Measurements from ENCODE around the gene NUP62. TPM values are rescaled to one million over a fixed set of nuclear protein-coding genes. Genes with fewer than 3 reads are reported as not detected.

NUP62 gene
- total and polyA plus RNA-seq, 2 experiments from 2014 or later, result 35.1 to 38.5 TPM

DNA sequence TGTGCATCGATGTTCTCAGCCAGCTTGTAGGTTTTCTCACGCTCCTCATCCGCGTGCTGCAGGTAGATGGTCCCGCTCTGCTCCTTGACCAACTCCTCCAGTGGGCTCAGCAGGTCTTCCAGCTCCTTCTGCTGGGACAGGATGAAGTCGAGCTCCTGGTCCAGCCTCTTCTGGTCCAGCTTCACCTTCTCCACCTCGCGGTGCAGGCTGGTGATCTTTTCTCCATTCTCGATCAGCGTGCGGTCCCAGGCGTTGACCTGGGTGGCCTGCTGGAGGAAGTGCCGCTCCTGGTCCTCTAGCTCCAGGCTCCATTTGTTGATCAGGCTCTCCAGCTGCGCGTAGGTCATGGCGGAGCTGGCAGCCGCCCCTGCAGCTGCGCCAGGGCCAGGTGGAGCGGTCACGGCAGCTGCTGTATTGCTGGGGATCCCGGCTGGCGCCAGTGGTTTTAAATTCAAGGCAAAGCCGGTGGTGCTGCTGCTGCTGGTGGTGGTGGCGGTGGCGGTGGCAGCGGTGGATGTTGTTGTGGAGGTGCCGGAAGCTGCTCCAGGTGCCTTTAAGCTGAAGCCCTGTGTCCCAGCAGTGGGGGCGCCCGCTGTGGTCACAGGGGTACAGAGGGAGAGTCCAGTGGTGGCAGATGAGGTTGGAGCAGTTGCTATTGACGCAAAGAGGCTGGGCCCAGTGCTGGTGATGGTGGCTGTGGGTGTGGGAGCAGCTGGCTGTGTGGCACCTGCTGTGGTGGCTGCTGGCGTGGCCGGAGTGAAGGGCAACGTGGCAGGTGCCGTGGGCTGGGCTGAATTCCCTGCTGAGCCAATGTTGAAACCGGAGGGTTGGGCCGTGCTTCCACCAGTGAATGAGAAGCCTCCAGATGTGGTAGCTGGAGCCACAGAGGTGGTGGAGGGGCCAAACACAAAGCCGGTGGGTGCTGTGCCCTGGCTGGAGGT, 20.6 kb downstream of the NUP62 start:
- H4K20me1 ChIP-seq (ENCODE audit: insufficient read depth), result no peaks in the 10 kb centered on the region
- H3K4me1 ChIP-seq (ENCODE audit: insufficient read depth), result no peaks in the 10 kb centered on the region
- H3K4me2 ChIP-seq (ENCODE audit: unreplicated experiment), result no peak overlapping the region
- H3K27me3 ChIP-seq (replicated peaks; ENCODE audit: insufficient read depth), result no peaks in the 10 kb centered on the region
- no peaks in the 10 kb centered on the region for H3K9me2 ChIP-seq (ENCODE audit: insufficient read depth)
- 96 to 97% methylated on average over 35 to 37 of the region's 37 CpGs for WGBS, 2 experiments (ENCODE audit: low coverage in 1 of 2, low lambda C conversion rate in 2 of 2, missing lambda C conversion rate in 2 of 2)
- H3K9me3 ChIP-seq (ENCODE audit: low read depth), result no peaks in the 10 kb centered on the region
- no peak overlapping the region for H2AFZ ChIP-seq
- no peaks in the 10 kb centered on the region; the same call in 1 of the 2 replicates for H3K36me3 ChIP-seq (ENCODE audit: low read depth)
- no peak for DNase-seq
- no peaks in the 10 kb centered on the region for H3F3A ChIP-seq (ENCODE audit: insufficient read depth)
- no peak overlapping the region for H3K4me3 ChIP-seq
- TF ChIP-seq EZH2phosphoT487 (IDR thresholded peaks at IDR 0.05; ENCODE audit: insufficient read depth, low read depth) (no peak), EZH2 (IDR thresholded peaks at IDR 0.05; ENCODE audit: insufficient read depth, poor library complexity, severe bottlenecking) (no peak)
- H3K9ac ChIP-seq, result no peak overlapping the region
- H3K27ac ChIP-seq, result no peak overlapping the region
- H3K79me2 ChIP-seq (ENCODE audit: insufficient read depth), result peaks cover 7% of the 10 kb centered on the region
- in situ Hi-C loops (cut with MboI), result no loop called here

DNA sequence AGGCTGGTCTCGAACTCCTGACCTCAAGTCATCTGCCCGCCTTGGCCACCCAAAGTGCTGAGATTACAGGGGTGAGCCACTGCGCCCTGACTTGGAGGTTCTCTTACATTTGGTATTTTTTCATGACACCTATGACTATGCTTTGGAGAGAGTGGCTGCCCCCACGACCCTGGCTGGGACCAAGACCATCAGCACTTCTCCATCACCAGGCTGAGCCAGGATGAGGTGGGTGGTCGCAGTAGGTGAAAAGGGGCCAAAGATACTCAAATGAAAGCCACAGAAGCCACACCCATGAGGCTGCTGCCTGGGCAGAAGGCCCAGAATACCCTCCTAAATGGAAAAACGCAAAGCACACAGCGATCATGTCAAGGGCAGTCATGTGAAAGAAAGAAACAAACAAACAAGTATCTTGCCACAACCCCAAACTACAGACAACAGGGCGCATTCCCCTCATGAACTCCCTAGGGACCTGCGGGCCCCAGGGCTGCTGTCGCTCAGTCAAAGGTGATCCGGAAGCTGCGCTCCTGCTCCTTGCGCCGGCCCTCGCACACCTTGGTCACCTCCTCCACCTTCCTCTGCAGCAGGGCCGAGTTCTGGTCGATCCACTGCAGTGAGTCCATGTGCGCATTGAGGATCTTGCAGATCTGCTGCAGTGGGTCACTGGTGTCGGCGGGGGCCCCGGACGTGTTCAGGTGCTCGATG, 21.4 kb downstream of the NUP62 start:
- DNase-seq, result no peak
- Histone ChIP-seq H4K20me1 (ENCODE audit: insufficient read depth) (no peaks in the 10 kb centered on the region), H3K79me2 (ENCODE audit: insufficient read depth) (peaks cover 5% of the 10 kb centered on the region; the same call in 1 of the 2 replicates), H3K27ac (no peak overlapping the region), H3K36me3 (ENCODE audit: low read depth) (no peaks in the 10 kb centered on the region; the same call in 1 of the 2 replicates), H3K4me1 (ENCODE audit: insufficient read depth) (no peaks in the 10 kb centered on the region), H3K9ac (no peak overlapping the region), H3K9me2 (ENCODE audit: insufficient read depth) (no peaks in the 10 kb centered on the region), H3K4me3 (no peak overlapping the region), H3K9me3 (ENCODE audit: low read depth) (no peaks in the 10 kb centered on the region), H3K4me2 (ENCODE audit: unreplicated experiment) (no peak overlapping the region), H3F3A (ENCODE audit: insufficient read depth) (no peaks in the 10 kb centered on the region), H3K27me3 (replicated peaks; ENCODE audit: insufficient read depth) (no peaks in the 10 kb centered on the region), H2AFZ (no peak overlapping the region)
- TF ChIP-seq EZH2phosphoT487 (IDR thresholded peaks at IDR 0.05; ENCODE audit: insufficient read depth, low read depth) (no peak), EZH2 (IDR thresholded peaks at IDR 0.05; ENCODE audit: insufficient read depth, poor library complexity, severe bottlenecking) (no peak)
- 92 to 93% methylated on average over 19 to 23 of the region's 23 CpGs for WGBS, 2 experiments (ENCODE audit: low coverage in 1 of 2, low lambda C conversion rate in 2 of 2, missing lambda C conversion rate in 2 of 2)
- in situ Hi-C loops (cut with MboI), result no loop called here

DNA sequence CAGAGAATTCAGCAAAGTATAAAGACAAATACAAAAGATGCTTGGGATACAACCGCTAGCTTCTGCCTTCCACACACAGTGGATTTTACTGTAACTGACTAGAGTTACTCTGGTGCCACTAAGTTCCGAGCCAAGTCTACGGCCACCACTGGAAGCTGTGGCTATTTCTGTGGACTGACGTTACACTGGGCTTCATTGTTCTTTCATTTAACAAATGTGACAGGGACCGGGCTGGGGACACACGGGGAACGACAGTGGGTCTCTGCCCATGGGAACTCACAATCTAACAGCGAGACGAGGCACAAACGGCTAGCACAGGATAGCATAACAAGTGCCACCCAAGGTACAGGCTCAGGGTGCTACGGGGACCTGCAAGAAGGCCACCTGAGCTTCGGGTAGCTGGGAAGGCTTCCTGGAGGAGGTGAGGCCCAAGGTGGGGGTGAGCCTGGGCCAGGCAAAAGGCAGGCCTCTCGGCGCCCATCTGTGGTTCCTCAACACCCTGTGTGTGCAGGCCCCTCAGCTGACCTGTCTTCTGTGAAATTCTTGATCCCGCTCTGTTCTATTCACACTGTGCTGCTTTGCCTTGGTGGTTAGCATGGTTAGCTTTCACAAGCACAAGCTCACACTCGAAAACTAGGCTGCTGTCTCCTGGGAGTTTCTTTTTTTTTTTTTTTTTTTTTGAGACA, 22.3 kb downstream of the NUP62 start:
- Histone ChIP-seq H3K4me3 (no peak overlapping the region), H2AFZ (no peak overlapping the region), H3K36me3 (ENCODE audit: low read depth) (no peaks in the 10 kb centered on the region; the same call in 1 of the 2 replicates), H3K4me2 (ENCODE audit: unreplicated experiment) (no peak overlapping the region), H3F3A (ENCODE audit: insufficient read depth) (no peaks in the 10 kb centered on the region), H3K79me2 (ENCODE audit: insufficient read depth) (peaks cover 5% of the 10 kb centered on the region; the same call in 1 of the 2 replicates), H3K4me1 (ENCODE audit: insufficient read depth) (no peaks in the 10 kb centered on the region), H3K9me2 (ENCODE audit: insufficient read depth) (no peaks in the 10 kb centered on the region), H3K9ac (no peak overlapping the region), H3K9me3 (ENCODE audit: low read depth) (no peaks in the 10 kb centered on the region), H3K27me3 (replicated peaks; ENCODE audit: insufficient read depth) (no peaks in the 10 kb centered on the region), H3K27ac (no peak overlapping the region), H4K20me1 (ENCODE audit: insufficient read depth) (no peaks in the 10 kb centered on the region)
- WGBS, 2 experiments (ENCODE audit: low coverage in 1 of 2, low lambda C conversion rate in 2 of 2, missing lambda C conversion rate in 2 of 2), result 90 to 91% methylated on average over 16 of the region's 16 CpGs
- no peak for DNase-seq
- no peak for TF ChIP-seq EZH2phosphoT487 (IDR thresholded peaks at IDR 0.05; ENCODE audit: insufficient read depth, low read depth)
- TF ChIP-seq EZH2 (IDR thresholded peaks at IDR 0.05; ENCODE audit: insufficient read depth, poor library complexity, severe bottlenecking), result no peak
- in situ Hi-C loops (cut with MboI), result no loop called here

DNA sequence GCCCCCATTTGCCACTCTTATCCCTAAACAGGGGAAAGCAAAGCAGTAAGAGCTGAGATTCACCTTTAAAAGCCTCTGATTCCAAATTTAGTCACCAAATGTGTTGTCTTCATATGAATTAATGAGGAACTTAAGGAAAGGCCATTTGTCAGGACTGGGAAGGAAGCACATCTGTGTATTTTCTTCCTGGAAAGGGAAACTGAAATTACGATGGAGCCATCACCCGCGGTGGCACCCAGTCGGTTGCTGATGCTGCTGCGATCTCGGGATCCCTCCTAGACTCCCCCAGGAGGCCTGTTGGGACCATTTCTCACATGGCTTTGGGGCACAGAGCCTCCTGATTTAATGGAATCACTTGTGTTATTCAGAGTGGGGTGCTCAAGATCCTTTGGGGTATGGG, 25.2 kb downstream of the NUP62 start:
- H3K27ac ChIP-seq, result no peak overlapping the region
- no peaks in the 10 kb centered on the region; the same call in 1 of the 2 replicates for H3K36me3 ChIP-seq (ENCODE audit: low read depth)
- no peak overlapping the region for H3K4me3 ChIP-seq
- in situ Hi-C loops (cut with MboI), result no loop called here
- H4K20me1 ChIP-seq (ENCODE audit: insufficient read depth), result no peaks in the 10 kb centered on the region
- H3K9me3 ChIP-seq (ENCODE audit: low read depth), result no peaks in the 10 kb centered on the region
- no peak overlapping the region for H3K9ac ChIP-seq
- H3F3A ChIP-seq (ENCODE audit: insufficient read depth), result no peaks in the 10 kb centered on the region
- no peak for DNase-seq
- no peaks in the 10 kb centered on the region for H3K9me2 ChIP-seq (ENCODE audit: insufficient read depth)
- TF ChIP-seq EZH2phosphoT487 (IDR thresholded peaks at IDR 0.05; ENCODE audit: insufficient read depth, low read depth) (no peak), EZH2 (IDR thresholded peaks at IDR 0.05; ENCODE audit: insufficient read depth, poor library complexity, severe bottlenecking) (no peak)
- peaks cover 5% of the 10 kb centered on the region; the same call in 1 of the 2 replicates for H3K79me2 ChIP-seq (ENCODE audit: insufficient read depth)
- no peaks in the 10 kb centered on the region for H3K4me1 ChIP-seq (ENCODE audit: insufficient read depth)
- no peak overlapping the region for H2AFZ ChIP-seq
- H3K27me3 ChIP-seq (replicated peaks; ENCODE audit: insufficient read depth), result no peaks in the 10 kb centered on the region
- 85 to 89% methylated on average over 6 of the region's 6 CpGs for WGBS, 2 experiments (ENCODE audit: low coverage in 1 of 2, low lambda C conversion rate in 2 of 2, missing lambda C conversion rate in 2 of 2)
- no peak overlapping the region for H3K4me2 ChIP-seq (ENCODE audit: unreplicated experiment)

Measured in GM23248 (cell line).